HCEC 1CT (cell line): ENCODE data around the gene SGSM1.

Experiments
- DNase-seq: peaks from one replicate; pipeline ENCODE4 v3.0.0-alpha.2; 2017

Gene SGSM1

GRCh38 chr22:24954114-24954463, 148.1 kb downstream of the SGSM1 start:
- no peak for DNase-seq

DNA sequence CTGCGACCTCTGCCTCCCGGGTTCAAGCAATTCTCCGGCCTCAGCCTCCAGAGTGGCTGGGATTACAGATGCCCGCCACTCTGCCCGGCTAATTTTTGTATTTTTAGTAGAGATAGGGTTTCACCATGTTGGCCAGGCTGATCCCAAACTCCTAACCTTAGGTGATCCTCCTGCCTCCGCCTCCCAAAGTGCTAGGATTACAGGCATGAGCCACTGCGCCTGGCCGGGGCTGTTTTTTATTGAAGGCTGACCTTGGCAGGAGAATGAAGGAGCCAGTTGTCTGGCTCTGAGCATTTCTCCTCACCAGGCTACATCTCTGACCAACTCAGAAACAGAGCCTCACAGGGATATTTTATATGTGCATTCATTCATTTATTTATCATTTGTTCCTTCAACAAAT, 148.8 kb downstream of the SGSM1 start:
- DNase-seq: no peak

DNA sequence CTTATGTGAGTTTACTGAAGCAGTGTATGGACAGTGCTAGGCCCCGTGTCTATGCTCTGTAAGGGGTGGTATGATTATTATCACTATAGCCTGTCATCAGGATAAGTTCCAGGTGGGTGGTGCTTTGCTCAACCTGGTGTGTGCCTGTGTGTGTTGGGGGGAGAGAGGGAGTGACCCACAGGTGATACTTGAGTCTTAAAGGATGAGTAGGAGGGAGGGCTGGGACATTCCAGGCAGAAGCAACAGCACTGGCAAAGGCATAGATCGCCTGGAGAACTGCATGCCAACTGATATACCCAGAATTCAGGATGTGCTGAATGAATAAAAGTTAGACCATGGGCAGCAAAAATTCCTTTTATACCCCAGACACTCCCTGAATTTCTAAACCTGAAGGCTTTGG, 151.0 kb downstream of the SGSM1 start:
- no peak for DNase-seq

- DNase-seq: no peak
Measured at GRCh38 chr22:24961217-24961844, 155.3 kb downstream of the SGSM1 start.

GRCh38 chr22:24962094-24962493, 156.1 kb downstream of the SGSM1 start:
- no peak for DNase-seq

DNA sequence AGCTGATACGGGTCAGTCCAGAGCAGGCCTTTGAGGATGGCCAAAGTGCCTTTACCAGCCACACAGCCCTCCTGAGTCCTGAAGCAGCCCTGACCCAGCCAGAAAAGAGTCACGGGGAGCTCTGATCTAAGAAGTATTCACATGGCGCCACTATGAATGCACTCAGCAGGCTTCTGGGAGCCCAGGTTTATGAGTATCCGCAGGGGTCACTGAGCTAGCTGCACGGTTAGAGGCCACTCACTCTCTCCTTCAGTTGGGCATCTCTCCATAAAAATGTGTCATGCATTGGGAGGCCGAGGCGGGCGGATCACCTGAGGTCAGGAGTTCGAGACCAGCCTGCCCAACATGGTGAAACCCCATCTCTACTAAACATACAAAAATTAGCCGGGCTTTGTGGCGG, 156.8 kb downstream of the SGSM1 start:
- DNase-seq: no peak

DNA sequence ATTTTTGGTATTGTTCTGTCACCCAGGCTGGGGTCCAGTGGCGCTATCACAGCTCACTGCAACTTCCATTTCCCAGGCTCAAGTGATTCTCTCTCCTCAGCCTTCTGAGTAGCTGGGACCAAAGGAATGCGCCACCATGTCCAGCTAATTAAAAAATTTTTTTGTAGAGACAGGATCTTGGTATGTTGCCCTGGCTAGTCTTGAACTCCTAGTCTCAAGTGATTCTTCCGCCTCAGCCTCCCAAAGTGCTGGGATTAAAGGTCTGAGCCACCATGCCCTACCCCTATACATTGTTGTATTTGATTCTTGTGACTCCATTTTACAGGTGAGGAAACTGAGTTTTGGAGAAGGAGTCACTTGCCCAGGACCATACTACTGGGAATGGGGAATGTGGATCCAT, 158.4 kb downstream of the SGSM1 start:
- no peak for DNase-seq

DNA sequence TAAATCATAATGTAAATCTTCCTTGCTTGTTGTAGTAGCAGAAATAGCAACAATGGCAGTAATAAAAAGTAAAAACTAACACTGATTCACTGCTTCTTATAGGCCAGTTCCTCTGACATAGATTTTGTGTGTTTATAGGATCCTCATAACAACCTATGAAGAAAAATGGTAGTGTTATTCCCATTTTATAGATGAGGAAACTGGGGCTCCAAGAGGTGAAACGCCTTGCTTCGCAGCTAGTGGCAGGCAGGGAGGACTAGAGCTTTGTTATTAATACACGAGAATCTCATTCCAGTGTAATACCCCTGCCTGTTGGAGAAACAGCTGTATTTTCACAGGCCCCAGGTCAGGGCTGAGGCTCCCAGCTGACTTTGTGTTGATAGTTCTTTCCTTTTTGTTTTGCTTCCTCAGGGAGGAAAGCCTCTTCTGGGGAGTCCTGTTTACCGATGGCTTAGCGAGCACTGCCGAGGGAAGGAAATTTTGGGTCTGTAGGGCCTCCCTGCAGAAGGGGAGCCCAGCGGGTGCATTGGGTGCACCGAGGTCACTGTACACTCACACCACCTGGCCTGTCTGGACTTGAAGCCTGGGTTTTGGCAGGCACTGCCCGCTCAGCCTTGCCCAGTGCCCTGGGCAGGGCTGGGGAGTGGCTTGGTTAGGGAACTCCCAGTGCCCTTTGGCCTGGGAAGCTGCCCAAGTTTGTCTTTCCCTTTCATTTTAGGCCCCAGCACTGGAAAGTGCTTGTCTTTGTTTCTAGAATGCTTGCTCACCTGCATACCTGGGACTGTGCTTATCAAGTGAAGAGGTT, 160.0 kb downstream of the SGSM1 start:
- no peak for DNase-seq

DNA sequence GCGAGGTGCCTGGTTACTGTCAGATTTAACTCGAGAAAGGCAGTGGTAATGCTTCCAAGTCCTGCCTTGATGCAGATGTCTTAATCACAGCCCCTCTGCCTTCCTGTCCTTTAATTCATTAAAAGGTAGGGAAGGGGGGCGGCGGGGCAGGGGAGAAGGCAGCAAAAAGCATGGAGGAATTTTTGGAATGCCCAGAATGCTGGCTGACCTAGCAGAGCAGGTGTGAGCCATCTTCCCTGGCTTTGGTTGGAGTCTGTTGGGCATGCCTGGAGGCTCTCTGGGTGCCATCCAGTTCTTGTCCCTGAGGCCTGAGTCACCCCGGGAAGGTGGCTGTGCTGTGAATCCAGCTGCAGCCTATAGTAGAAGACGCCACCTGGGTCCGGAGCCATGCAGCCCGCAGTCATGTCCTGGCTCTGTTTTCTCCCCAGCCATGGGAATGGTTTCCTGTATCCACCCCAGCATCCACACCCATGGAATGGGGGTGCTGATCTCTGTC, 162.1 kb downstream of the SGSM1 start:
- DNase-seq: no peak

- no peak for DNase-seq
Measured at GRCh38 chr22:24969560-24970301, 163.7 kb downstream of the SGSM1 start.

DNA sequence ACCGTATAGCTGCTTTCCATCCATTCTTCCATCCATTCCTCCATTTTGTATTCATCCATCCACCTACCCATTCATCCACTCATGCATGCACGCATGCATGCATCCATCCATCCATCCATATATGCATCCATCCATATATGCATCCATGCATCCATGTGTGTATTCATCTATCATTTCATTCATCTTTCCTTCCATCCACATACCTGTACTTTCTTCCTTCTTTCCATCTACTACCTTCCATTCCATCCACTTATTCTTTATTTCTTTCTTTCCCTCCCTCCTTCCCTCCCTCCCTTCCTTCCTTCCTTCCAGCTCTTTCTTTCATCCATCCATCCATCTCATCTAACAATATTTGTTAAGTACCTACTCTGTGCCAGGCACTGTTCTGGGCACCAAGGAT, 166.4 kb downstream of the SGSM1 start:
- DNase-seq: no peak

GRCh38 chr22:24973872-24974271, 167.9 kb downstream of the SGSM1 start:
- DNase-seq: no peak

DNA sequence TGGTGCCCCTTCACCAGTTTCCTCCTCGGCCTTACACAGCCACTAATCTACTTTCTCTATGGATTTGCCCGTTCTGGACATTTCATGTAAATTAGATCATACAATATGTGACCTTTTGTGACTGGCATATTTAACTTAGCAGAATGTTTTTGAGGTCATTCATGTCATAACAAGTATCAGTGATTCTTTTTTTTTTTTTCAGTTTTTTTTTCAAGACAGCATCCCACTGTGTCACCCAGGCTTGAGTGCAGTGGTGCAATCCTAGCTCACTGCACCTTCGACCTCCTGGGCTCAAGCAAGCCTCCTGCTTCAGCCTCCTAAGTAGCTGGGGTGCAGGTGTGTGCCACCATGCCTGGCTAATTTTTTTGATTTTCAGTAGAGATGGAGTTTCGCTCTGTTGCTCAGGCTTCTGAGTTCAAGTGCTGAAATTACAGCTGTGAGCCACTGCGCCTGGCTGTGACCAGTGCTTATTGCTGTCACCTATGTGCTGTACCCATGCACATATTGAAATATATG, 169.2 kb downstream of the SGSM1 start:
- DNase-seq: no peak

- DNase-seq: no peak
Measured at GRCh38 chr22:24975813-24976341, 169.9 kb downstream of the SGSM1 start.

- DNase-seq: no peak
Measured at GRCh38 chr22:24976442-24977218, 170.6 kb downstream of the SGSM1 start.
